DOHH2 (cell line): Measurements from ENCODE around the gene SLC28A1.

ENCODE experiments used
- EZH2phosphoT487 ChIP-seq: fragments of 200-600 bp; sonication (generic); IDR thresholded peaks from 2 replicates; pipeline ENCODE4 v1.6.1; 2017; ENCODE audit warnings: borderline replicate concordance, mild to moderate bottlenecking, antibody characterized with exemption, low read length, moderate library complexity, mixed read lengths
- TF ChIP-seq, protein P1 (sequence below): fragments of 200-600 bp; sonication (generic); IDR thresholded peaks from one replicate; pipeline ENCODE4 v1.5.1; 2014; ENCODE audit warnings: antibody characterized with exemption, mild to moderate bottlenecking, low read depth, low read length; ENCODE audit not compliant: poor library complexity, severe bottlenecking

DNA sequence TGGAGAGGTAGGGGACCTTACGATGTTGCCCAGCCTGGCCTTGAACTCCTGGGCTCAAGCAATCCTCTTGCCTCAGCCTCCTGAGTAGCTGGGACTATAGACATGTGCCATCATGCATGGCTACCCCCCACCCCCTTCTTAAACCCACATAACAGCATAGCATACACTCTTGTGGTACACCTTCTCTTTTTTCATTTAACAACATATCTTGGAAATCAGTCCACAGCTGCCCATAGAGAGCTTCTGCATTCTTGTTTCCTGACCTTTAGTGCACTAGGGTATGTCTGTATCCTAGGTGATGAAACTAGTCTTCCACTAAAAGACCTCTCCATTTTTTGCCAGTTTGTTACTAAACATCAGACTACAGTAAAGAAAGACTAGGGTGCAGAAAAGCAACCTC, 33.0 kb downstream of the SLC28A1 start:
- TF ChIP-seq, protein P1, sequence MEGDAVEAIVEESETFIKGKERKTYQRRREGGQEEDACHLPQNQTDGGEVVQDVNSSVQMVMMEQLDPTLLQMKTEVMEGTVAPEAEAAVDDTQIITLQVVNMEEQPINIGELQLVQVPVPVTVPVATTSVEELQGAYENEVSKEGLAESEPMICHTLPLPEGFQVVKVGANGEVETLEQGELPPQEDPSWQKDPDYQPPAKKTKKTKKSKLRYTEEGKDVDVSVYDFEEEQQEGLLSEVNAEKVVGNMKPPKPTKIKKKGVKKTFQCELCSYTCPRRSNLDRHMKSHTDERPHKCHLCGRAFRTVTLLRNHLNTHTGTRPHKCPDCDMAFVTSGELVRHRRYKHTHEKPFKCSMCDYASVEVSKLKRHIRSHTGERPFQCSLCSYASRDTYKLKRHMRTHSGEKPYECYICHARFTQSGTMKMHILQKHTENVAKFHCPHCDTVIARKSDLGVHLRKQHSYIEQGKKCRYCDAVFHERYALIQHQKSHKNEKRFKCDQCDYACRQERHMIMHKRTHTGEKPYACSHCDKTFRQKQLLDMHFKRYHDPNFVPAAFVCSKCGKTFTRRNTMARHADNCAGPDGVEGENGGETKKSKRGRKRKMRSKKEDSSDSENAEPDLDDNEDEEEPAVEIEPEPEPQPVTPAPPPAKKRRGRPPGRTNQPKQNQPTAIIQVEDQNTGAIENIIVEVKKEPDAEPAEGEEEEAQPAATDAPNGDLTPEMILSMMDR: no peak
- TF ChIP-seq EZH2phosphoT487: no peak
